Activated CD4-positive, alpha-beta T cell treated with anti-CD3 and anti-CD28 coated beads, Interleukin-2, amount 10 ng/mL, durations not matched to agents 24 days and 14 days (primary cell): ENCODE data around the gene FAM171A1. TPM values are rescaled to one million over a fixed set of nuclear protein-coding genes. Genes with fewer than 3 reads are reported as not detected.
A peak's percentile ranks its signal among the peaks of the same experiment; 100 is the strongest.
"Not testable (repeated sequence)": the region's sequence is repeated elsewhere in the genome, so short reads cannot be mapped to it uniquely, and the experiment has no call there.

ENCODE experiments used
- DNase-seq: peaks from one replicate; pipeline ENCODE4 v3.0.0; 2022
- H3K27ac Mint-ChIP-seq: one replicate; pipeline ENCODE4 v1.8.0; 2022; ENCODE audit warnings: mild to moderate bottlenecking, mixed read lengths
- H3K27me3 Mint-ChIP-seq: one replicate; pipeline ENCODE4 v1.8.0; 2022; ENCODE audit warnings: mixed read lengths
- H3K36me3 Mint-ChIP-seq: one replicate; pipeline ENCODE4 v1.8.0; 2022; ENCODE audit warnings: low read depth, mild to moderate bottlenecking, mixed read lengths
- H3K4me1 Mint-ChIP-seq: one replicate; pipeline ENCODE4 v1.8.0; 2021; ENCODE audit warnings: mixed read lengths
- H3K4me3 Mint-ChIP-seq: one replicate; pipeline ENCODE4 v1.8.0; 2022; ENCODE audit warnings: mild to moderate bottlenecking, moderate library complexity, mixed read lengths
- H3K9me3 Mint-ChIP-seq: one replicate; pipeline ENCODE4 v1.8.0; 2021; ENCODE audit warnings: mixed read lengths
- intact Hi-C: fragments of 100-400 bp; cut with micrococcal nuclease; formaldehyde crosslinking; loops from one replicate; pipeline ENCODE4 v1.15.1; 2023
- total RNA-seq: library from RNA; stranded (reverse); gene quantifications from 2 replicates; pipeline ENCODE4 v1.2.3, GENCODE V29; 2022

FAM171A1 gene
- total RNA-seq, 1 donor from 2014 or later, result 1.7 TPM

- Mint-ChIP-seq H3K27ac (no peak overlapping the region), H3K27me3 (no peaks in the 10 kb centered on the region), H3K9me3 (no peaks in the 10 kb centered on the region), H3K4me1 (peaks cover under 1% of the 10 kb centered on the region), H3K36me3 (no peaks in the 10 kb centered on the region), H3K4me3 (no peak overlapping the region)
- intact Hi-C loops, result no loop called here
- DNase-seq, result no peak
Observed at GRCh38 chr10:15216700-15217099, 154.4 kb downstream of the FAM171A1 start.

- peaks cover 19% of the 10 kb centered on the region for H3K4me1 Mint-ChIP-seq
- no peaks in the 10 kb centered on the region for H3K27me3 Mint-ChIP-seq
- intact Hi-C loops, result no loop called here
- H3K9me3 Mint-ChIP-seq, result no peaks in the 10 kb centered on the region
- DNase-seq, result no peak
- H3K27ac Mint-ChIP-seq, result no peak overlapping the region
- no peaks in the 10 kb centered on the region for H3K36me3 Mint-ChIP-seq
- H3K4me3 Mint-ChIP-seq, result no peak overlapping the region
Observed at GRCh38 chr10:15214237-15214636, 156.9 kb downstream of the FAM171A1 start.

- H3K36me3 Mint-ChIP-seq, result no peaks in the 10 kb centered on the region
- H3K4me1 Mint-ChIP-seq, result peaks cover 25% of the 10 kb centered on the region
- no peak overlapping the region for H3K4me3 Mint-ChIP-seq
- intact Hi-C loops, result no loop called here
- H3K27me3 Mint-ChIP-seq, result no peaks in the 10 kb centered on the region
- H3K27ac Mint-ChIP-seq, result no peak overlapping the region
- DNase-seq, result no peak
- H3K9me3 Mint-ChIP-seq, result no peaks in the 10 kb centered on the region
Observed at GRCh38 chr10:15213461-15213861, 157.6 kb downstream of the FAM171A1 start.

- peaks cover 41% of the 10 kb centered on the region for H3K4me1 Mint-ChIP-seq
- no peaks in the 10 kb centered on the region for H3K27me3 Mint-ChIP-seq
- H3K36me3 Mint-ChIP-seq, result no peaks in the 10 kb centered on the region
- intact Hi-C loops, result no loop called here
- H3K27ac Mint-ChIP-seq, result no peak overlapping the region
- no peak overlapping the region for H3K4me3 Mint-ChIP-seq
- no peak for DNase-seq
- H3K9me3 Mint-ChIP-seq, result no peaks in the 10 kb centered on the region
Observed at GRCh38 chr10:15211464-15211979, 159.6 kb downstream of the FAM171A1 start.

- Mint-ChIP-seq H3K9me3 (peaks cover 4% of the 10 kb centered on the region), H3K27ac (peak overlapping the region; percentile 20), H3K4me1 (peaks cover 46% of the 10 kb centered on the region), H3K27me3 (no peaks in the 10 kb centered on the region), H3K4me3 (no peak overlapping the region), H3K36me3 (no peaks in the 10 kb centered on the region)
- no peak for DNase-seq
- intact Hi-C loops, result no loop called here
Observed at GRCh38 chr10:15210521-15210920, 160.6 kb downstream of the FAM171A1 start.

- Mint-ChIP-seq H3K27me3 (no peaks in the 10 kb centered on the region), H3K27ac (no peak overlapping the region), H3K9me3 (peaks cover 4% of the 10 kb centered on the region), H3K4me1 (peaks cover 46% of the 10 kb centered on the region), H3K4me3 (no peak overlapping the region), H3K36me3 (no peaks in the 10 kb centered on the region)
- intact Hi-C loops, result loop anchor here (1.0 to 2.0 kb wide), 3 partner anchors 22 to 161 kb away; partner anchors contain the start of gene FAM171A1
- DNase-seq, result peak; percentile 94
Observed at GRCh38 chr10:15209827-15210509, 161.1 kb downstream of the FAM171A1 start.

GRCh38 chr10:15208221-15208620 lies 162.9 kb downstream of the FAM171A1 start:
- DNase-seq, result peak; percentile 60
- Mint-ChIP-seq H3K4me3 (peak overlapping the region; percentile 72), H3K4me1 (peaks cover 49% of the 10 kb centered on the region), H3K36me3 (no peaks in the 10 kb centered on the region), H3K9me3 (peaks cover 4% of the 10 kb centered on the region), H3K27ac (peak overlapping the region; percentile 77), H3K27me3 (no peaks in the 10 kb centered on the region)
- intact Hi-C loops, result loop anchor here (2.0 kb wide), 1 partner anchor 163 kb away; the partner anchor contains the start of gene FAM171A1

- H3K4me3 Mint-ChIP-seq, H3K27me3 Mint-ChIP-seq, intact Hi-C loops, H3K9me3 Mint-ChIP-seq, H3K27ac Mint-ChIP-seq, H3K36me3 Mint-ChIP-seq, DNase-seq: not testable (repeated sequence)
- peaks cover 57% of the 10 kb centered on the region for H3K4me1 Mint-ChIP-seq
Observed at GRCh38 chr10:15207410-15207809, 163.7 kb downstream of the FAM171A1 start.

- Mint-ChIP-seq H3K27me3 (no peaks in the 10 kb centered on the region), H3K27ac (no peak overlapping the region), H3K4me3 (no peak overlapping the region), H3K36me3 (no peaks in the 10 kb centered on the region), H3K9me3 (peaks cover 8% of the 10 kb centered on the region), H3K4me1 (peaks cover 39% of the 10 kb centered on the region)
- intact Hi-C loops, result no loop called here
- DNase-seq, result no peak
Observed at GRCh38 chr10:15202639-15203038, 168.4 kb downstream of the FAM171A1 start.

- DNase-seq, H3K27me3 Mint-ChIP-seq, intact Hi-C loops, H3K27ac Mint-ChIP-seq, H3K36me3 Mint-ChIP-seq, H3K4me3 Mint-ChIP-seq, H3K9me3 Mint-ChIP-seq: not testable (repeated sequence)
- peaks cover 39% of the 10 kb centered on the region for H3K4me1 Mint-ChIP-seq
Observed at GRCh38 chr10:15202301-15202621, 168.8 kb downstream of the FAM171A1 start.

- no peak for DNase-seq
- peaks cover 8% of the 10 kb centered on the region for H3K9me3 Mint-ChIP-seq
- H3K36me3 Mint-ChIP-seq, result no peaks in the 10 kb centered on the region
- intact Hi-C loops, result no loop called here
- no peak overlapping the region for H3K27ac Mint-ChIP-seq
- no peaks in the 10 kb centered on the region for H3K27me3 Mint-ChIP-seq
- no peak overlapping the region for H3K4me3 Mint-ChIP-seq
- peaks cover 41% of the 10 kb centered on the region for H3K4me1 Mint-ChIP-seq
Observed at GRCh38 chr10:15201589-15202300, 169.3 kb downstream of the FAM171A1 start.

GRCh38 chr10:15200626-15201025 lies 170.5 kb downstream of the FAM171A1 start:
- DNase-seq, result no peak
- intact Hi-C loops, result no loop called here
- no peak overlapping the region for H3K4me3 Mint-ChIP-seq
- H3K4me1 Mint-ChIP-seq, result peaks cover 41% of the 10 kb centered on the region
- no peak overlapping the region for H3K27ac Mint-ChIP-seq
- no peaks in the 10 kb centered on the region for H3K27me3 Mint-ChIP-seq
- no peaks in the 10 kb centered on the region for H3K36me3 Mint-ChIP-seq
- peaks cover 5% of the 10 kb centered on the region for H3K9me3 Mint-ChIP-seq

- Mint-ChIP-seq H3K4me3 (no peak overlapping the region), H3K9me3 (peaks cover 8% of the 10 kb centered on the region), H3K36me3 (no peaks in the 10 kb centered on the region), H3K4me1 (peaks cover 36% of the 10 kb centered on the region), H3K27ac (no peak overlapping the region), H3K27me3 (no peaks in the 10 kb centered on the region)
- no peak for DNase-seq
- intact Hi-C loops, result no loop called here
Observed at GRCh38 chr10:15197911-15198310, 173.2 kb downstream of the FAM171A1 start.

GRCh38 chr10:15197276-15197675 lies 173.8 kb downstream of the FAM171A1 start:
- Mint-ChIP-seq H3K27me3 (no peaks in the 10 kb centered on the region), H3K36me3 (no peaks in the 10 kb centered on the region), H3K4me3 (peak overlapping the region; percentile 51), H3K9me3 (peaks cover 4% of the 10 kb centered on the region), H3K4me1 (peaks cover 31% of the 10 kb centered on the region), H3K27ac (peak overlapping the region; percentile 61)
- intact Hi-C loops, result no loop called here
- no peak for DNase-seq
